Right ventricle myocardium superior (tissue), 1 donor: ENCODE data around the gene ZBBX. TPM values are rescaled to one million over a fixed set of nuclear protein-coding genes. Genes with fewer than 3 reads are reported as not detected.

Source experiments
- ATAC-seq: fragments of 200-7000 bp; cut with Tn5 transposase; one replicate; pipeline ENCODE4 v1.9.1; 2020; ENCODE audit warnings: mild to moderate bottlenecking; ENCODE audit not compliant: poor library complexity
- DNase-seq: peaks from one replicate; pipeline ENCODE4 v3.0.0-alpha.2; 2020
- intact Hi-C: fragments of 100-400 bp; cut with DNase I; formaldehyde crosslinking; loops from one replicate; pipeline ENCODE4 v1.11.2; 2022
- total RNA-seq: library from RNA; stranded (reverse); fragmentation: NEBNext Ultra II Directional; extraction: Animal tissue kit (Norgen Biotek cat#: 25700); gene quantifications from one replicate; pipeline ENCODE4 v1.2.1, GENCODE V29; 2021
- donor health status: DM: no; HTN: yes; CAD: no; lungs with severe emphysema.

ZBBX gene
- total RNA-seq, 1 donor from 2014 or later: not detected

DNA sequence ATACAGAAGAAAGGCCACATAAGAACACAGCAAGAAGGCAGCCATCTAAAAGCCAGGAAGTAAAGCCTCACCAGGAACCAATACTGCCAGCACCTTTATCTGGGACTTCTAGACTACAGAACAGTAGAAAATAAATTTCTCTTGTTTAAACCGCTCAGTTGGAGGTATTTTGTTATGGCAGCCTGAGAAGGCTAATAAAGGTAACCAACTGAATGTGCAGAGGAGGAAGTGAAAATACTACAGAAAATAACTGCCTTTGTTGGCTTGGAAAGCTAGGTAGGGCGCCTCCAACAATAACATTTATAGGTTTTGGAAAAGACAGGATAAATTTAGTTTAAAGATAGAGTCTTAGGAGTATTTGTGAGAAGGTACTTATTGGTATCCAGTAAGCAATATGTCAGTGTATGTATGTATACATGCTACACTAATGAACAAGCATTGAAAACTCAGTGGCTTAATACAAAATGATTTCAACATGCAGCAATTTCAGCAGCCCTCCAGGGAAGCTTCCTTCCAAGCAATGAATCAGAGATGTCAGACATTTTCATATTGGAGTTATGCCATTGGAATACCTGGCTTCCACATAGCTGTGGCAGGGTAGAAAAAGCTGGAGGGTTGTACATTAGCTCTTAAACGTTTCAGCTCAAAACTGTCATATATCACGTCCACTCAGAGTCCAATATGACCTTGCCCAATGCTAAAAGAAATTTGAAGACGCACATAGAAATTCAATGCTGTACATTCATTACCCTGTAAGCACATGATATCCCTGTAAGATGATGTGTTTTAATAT is 48.9 kb downstream of the ZBBX start:
- DNase-seq: no peak
- ATAC-seq: no peak
- intact Hi-C loops: no loop called here

DNA sequence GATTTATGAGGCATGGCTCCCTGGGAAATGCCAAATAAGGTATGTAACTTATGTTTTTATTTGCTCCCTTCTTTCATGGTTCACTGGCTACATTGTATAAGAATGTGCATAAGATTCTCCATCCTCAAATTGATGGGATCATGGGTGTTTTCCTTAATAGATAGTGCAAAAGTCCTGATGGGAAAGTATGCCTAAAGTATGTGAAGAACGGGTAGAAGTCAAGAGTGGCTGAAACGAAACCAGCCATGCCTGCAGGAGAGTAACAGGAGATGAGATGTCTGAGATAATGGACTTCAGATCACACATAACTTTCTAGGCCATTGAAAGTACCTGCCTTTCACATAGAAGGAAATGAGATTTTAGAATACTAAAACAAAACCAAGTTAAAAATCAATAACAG is 56.5 kb downstream of the ZBBX start:
- intact Hi-C loops: no loop called here
- DNase-seq (no peak), ATAC-seq (no peak)

DNA sequence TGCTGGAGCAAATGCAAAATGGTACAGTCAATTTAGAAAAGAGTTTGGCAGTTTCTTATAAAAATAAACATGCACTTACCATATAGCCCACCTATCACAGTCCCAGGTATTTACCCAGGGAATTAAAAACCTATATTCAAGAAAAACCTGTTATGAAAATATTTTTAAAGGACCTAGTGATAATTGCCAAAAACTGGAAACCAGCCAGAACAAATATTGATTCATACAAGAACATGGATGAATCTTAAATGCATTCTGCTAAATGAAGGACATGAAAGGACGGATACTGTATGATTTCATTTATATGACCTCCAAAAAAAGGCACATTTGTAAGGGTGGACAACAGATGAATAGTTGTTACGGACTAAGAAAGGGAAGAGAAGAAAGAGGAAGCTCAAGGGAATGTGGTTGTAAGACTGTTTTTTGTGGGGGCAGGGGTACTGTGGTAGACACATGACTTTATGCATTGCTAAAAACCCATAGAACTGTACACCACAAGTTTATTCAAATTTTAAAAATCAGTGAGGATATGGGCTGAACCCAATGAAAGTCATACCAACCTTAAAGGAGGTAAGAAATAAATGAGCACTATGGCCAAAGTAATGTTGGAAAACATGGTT is 61.0 kb downstream of the ZBBX start:
- ATAC-seq (no peak), DNase-seq (no peak)
- intact Hi-C loops: no loop called here

DNA sequence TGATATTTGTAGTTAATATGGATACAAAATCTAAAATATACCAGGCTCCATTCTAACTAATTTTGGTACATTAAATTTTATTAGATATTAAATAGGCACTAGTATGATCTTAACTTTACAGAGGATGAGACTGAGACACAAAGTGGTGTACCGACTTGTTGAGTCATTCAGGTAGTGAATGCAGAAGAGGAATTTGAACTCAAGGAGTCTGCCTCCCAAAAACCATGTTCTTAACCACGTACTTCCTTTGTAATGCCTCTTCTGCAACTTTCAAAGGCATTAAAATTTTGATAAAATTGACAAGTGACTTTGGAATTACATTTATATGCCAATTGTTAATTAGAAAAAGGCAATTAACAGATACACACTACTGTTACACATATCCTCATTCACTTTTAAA is 61.8 kb downstream of the ZBBX start:
- DNase-seq: no peak
- intact Hi-C loops: no loop called here
- no peak for ATAC-seq

DNA sequence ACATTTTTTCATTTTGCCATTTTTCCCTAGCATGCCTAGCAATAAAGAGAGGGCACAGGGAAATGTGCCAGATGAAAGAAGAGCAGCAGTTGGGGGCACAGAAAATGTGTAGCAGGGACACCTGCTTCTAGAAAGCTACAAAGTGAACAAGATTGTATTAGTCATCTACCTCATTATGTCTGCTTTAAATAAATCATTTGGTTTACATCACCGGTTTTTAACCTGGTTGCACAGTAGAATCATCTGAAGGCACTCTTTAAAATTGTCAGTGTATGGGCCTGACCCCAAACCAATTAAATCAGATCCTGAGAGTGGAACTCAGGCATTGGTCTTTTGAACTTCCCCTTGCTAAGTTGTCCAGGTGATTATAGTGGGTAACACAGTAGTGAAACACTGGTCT is 73.8 kb downstream of the ZBBX start:
- intact Hi-C loops: no loop called here
- ATAC-seq (no peak), DNase-seq (no peak)

DNA sequence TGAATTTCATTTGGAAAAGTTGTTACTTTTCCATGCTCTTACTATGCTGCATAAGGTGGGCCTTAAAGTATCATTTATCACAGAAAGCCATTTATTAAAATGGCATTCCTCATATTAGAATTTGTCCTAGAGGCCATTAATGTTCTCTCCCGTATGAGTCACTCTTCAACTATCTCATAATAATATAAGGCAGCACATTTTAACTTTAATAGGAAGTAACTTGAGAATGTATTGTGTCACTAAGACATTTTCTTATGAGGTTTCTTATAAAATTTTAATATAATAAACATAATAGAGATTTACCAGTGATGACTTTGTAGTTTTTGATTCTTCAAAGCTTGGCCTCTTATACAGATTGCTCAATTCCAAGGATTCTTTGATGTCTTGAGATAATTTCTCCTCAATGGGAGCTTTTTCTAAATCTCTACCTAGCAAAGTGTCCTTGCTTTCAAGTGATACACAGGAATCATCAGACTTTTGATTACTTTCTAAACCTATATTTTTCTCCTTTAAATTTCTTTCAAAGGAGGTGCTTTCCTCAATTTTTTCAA is 74.7 kb downstream of the ZBBX start:
- intact Hi-C loops: no loop called here
- ATAC-seq: no peak
- DNase-seq: no peak

DNA sequence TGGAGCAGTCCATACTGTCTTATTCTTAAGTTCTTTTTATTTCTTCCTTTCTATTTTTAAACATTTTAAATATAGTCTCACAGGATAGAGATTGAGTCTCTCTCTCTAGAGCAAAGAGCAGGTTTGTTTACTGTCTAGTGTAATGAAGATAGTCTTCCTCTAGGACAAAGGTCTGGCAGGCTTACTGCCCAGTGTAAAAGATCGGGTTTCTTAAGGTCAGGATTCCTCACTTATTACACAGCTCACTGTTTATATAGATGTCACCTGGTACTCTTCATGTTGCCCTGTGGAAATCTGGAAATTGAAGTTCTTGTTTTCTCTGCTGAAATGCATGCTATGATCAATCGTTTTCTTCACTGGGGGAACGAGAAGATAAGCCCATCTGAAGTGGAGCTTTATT is 76.0 kb downstream of the ZBBX start:
- intact Hi-C loops: no loop called here
- DNase-seq (no peak), ATAC-seq (peak; percentile 99)

DNA sequence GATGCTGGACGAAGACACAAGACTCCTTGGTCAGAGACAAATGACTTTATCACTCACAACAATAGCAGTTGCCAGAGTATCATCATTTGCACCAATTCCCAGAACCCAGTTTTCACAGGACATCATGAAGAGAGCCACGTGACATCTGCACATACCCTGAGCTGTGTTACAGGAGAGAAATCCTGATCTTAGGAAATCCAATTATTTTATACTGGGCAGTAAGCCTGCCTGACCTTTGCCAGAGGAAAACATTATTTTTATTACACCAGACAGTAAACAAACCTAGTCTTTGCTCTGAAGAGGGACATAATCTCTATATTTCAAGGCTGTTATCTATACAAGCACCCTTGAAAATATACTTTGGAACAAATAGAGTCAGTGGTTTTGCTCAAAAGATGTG is 77.4 kb downstream of the ZBBX start:
- intact Hi-C loops: no loop called here

DNA sequence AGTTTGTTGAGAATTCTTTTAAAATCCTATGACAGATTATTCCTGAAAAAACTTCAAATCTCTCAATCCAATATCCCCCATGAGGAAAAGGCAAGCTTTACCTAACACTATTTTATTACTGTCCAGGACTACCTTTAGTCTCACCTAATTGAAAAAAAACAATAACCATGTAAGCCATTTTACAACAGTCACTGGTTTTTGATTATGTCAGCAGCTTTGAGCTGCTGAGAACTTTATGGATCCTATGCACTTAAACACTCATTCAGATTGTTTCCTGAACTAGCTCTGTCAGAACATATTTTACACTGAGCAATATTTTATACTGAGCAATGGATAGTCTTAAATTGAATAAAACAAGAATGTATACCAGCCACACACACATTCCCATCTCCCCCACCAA is 79.9 kb downstream of the ZBBX start:
- ATAC-seq (no peak), DNase-seq (no peak)
- intact Hi-C loops: no loop called here

More for the DNA sequence above, 77.4 kb downstream of the ZBBX start:
- no peak for DNase-seq
- ATAC-seq: no peak

DNA sequence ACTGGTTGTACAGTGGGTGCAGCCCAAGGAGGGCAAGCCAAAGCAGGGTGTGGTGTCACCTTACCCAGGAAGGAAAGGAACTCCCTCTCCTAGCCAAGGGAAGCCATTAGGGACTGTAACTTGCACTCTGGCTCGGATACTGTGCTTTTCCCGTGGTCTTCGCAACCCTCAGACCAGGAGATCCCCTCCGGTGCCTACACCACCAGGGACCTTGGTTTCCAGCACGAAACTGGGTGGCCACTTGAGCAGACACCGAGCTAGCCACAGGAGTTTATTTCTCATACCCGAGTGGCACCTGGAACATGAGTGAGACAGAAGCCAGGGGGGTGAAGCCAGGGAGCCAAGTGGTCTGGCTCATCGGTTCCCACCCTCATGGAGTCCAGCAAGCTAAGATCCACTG is 90.7 kb downstream of the ZBBX start:
- intact Hi-C loops: no loop called here
- DNase-seq (no peak), ATAC-seq (no peak)

DNA sequence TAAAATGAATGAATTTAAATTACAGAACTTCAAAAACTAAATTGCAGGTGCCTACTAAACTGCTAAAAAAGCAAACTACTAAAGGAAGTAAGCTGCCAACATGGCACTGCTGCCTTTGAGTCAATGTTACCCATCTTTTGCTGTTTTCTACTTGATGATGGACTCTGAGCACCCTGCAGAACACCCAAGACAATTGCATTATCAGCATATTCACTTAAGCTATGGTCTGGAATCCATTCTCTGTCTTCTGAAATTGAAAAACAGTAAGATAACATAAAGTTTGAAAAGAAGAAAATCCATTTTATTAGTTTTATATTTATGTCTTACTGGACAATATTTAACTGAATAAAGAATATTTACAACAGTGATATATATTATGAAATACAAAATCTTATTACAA is 91.4 kb downstream of the ZBBX start:
- ATAC-seq: no peak
- DNase-seq: no peak
- intact Hi-C loops: no loop called here

DNA sequence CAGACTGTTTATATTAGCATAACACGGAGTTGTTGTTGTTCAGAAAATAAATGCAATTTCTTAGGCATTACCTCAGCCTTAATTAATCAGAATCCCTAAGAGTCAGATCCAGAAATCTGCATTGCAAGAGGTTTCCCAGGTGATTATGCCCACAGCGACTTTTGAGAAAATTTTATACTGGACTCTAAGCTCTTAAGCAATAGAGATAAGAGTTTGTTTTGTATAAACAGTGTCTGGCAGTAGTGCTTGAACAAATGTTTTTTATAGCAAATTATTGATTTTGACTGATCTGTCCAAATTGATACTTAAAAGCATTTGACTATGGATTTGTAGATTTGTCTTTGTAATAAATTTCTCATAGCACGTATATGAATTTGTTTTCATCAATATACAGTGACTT is 92.8 kb downstream of the ZBBX start:
- intact Hi-C loops: no loop called here
- no peak for DNase-seq
- ATAC-seq: no peak

DNA sequence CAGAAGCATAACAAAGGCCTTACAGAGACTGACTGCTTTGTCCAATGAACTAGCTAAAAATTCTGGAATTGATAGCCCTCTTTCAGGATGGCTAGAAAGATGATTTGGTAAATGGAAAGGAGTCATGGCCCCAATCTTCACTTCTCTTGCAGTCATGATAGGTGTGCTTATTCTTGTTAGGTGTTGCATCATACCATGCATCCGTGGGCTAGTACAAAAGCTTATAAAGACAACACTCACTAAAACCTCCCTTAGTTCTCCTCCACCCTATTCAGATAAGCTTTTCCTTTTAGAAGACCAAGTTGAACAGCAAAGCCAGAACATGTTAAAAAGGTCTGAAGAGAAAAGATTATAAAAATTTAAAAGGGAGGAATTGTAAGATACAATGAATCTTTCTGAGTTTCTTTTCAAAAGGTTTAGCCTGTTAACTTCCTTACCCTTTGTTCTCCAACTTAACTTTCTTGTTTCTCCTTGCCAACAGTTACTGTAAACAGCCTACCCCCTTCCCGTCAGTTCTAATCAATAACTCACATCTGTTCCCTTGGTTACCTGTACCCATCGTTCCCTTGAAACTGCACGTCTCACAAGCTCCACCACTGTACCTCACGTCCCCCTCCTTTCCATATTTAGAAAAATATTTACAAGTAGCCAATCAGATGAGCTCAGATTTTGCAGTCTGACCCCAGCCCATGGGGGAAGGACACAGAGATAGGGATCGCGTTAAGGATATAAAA is 105.8 kb downstream of the ZBBX start:
- intact Hi-C loops: no loop called here
- no peak for DNase-seq
- ATAC-seq: no peak

DNA sequence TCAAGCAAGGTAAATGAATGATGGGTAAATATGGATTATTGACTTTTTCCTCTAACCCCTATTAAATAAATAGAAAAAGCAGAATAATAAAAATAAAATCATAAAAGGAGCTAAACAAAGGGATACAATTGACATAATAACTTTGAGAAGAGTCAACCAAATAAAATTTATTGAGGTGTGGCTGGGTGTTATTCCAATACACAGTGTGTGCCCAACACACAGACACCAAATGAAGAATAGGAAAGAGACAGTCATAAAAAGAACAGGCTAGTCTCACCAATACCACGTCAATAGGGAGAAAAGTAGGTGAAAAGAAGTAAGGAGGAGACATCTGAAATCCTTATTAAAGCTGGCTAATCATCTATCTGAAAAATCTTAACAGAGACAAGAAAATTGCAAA is 127.1 kb downstream of the ZBBX start:
- ATAC-seq (no peak), DNase-seq (no peak)
- intact Hi-C loops: no loop called here

DNA sequence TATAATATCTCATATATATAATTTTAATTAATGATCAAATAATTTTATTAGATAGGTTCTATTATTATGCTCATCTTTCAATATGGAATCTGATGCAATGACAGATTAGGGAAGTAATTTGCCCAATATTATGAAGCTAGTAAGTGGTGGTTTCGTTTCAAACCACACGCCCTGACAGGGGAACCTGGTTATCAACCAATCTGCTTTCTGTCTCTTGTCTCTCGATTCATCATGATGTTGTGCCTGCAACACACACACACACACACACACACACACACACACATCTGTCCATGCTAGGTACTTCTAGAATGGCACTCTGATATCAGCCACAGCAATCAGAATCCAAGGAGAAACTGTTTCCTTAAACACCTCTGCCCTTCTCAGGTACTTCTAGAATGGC is 128.4 kb downstream of the ZBBX start:
- intact Hi-C loops: no loop called here
- ATAC-seq (no peak), DNase-seq (no peak)

DNA sequence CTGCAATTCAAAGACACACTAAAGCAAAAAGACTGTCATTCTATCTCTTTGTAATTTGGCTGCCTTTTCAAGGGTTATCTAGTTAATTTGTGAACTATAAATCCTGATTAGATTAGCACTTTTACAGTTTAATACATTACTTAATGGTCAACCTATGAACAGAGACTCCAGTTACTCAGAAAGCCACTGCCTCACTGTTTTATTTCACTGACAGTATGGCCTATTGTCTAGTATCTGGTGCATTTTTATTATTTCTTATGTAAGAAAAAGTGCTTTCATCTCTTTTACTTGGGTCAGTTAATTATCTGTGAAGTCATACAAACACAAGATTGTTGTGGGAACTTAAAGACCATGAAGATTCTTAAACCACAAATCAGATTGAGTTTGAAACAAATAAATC is 133.8 kb downstream of the ZBBX start:
- intact Hi-C loops: no loop called here
- ATAC-seq (no peak), DNase-seq (no peak)

DNA sequence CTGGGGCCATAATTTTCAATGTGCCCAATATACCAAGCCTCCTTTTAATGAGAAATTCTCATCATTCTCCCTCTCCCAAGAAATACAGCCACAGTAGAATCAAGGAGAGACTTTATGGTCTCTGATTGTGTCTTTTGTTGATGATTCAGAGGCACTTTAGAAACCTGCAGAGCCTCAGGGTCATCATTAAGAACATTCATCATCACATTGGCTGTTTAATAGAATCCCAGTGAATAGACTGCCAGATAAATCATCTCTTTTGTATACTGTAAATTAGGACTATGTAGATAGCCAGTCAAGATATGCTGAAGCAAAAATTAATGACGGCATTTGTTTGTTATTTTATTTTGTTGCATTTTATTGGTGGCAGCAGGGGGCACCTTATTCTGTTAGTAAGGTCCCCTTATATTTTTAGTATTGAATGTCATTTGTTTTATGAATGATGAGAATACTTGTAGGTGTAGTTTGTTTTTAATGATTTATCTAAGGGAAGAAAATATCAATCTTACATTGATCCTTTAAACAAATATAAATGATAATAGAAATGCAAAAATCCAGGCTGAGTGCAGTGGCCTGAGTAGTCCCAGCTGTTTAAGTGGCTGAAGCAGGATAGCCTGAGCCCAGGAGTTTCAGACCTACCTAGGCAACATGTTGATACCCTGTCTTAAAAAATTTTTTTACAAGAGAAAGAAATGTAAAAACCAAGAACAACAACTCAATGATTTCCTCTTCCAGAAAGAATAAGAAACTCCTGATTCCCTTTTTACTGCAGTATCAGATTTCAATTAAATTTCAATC is 138.8 kb downstream of the ZBBX start:
- no peak for ATAC-seq
- DNase-seq: no peak
- intact Hi-C loops: no loop called here

DNA sequence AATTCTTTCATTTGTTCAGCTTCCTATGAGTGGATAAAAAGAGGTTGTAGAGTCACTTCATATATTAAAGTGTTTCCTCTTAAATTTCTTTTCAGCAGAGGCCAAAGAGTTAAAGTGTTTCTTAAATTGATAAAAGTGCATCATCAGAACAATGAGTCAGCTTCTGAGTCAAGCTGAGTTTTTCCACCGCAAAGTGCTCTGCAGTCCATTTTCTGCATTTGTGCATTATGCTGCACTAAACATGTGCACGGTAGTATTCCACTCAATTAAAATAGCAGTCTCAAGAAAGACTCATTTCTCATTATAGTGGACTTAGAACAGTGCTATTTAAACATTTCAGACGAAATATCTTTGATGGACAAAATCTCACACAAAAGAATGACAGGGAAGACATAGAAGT is 152.0 kb downstream of the ZBBX start:
- intact Hi-C loops: no loop called here
- DNase-seq (no peak), ATAC-seq (no peak)

DNA sequence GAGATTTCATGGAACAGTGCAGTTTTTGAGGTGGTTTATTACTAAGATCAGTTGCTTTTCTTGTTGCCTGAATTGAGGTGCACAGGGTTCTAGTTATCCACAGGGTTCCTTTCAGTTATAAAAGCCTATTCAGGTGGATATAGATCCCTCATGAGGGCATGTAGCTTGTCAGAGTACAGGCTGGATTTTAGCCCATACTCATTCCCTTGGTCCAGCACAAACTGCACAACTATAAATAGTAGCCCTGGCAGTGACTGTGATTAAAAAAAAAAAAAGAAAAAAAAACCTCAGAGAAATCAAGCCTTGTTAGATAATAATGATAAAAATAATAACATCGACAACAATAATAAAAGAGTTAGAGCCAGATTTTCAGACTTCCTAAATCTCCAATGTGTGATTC is 154.3 kb downstream of the ZBBX start:
- ATAC-seq (peak; percentile 84), DNase-seq (no peak)
- intact Hi-C loops: no loop called here
